GM12878 (cell line): ENCODE results near the gene MTAP. TPM values are rescaled to one million over a fixed set of nuclear protein-coding genes. Genes with fewer than 3 reads are reported as not detected.

Experiments
- ATAC-seq: fragments of 200-7000 bp; cut with Tn5 transposase; 3 replicates; pipeline ENCODE4 v1.9.1; 2020; ENCODE audit warnings: mild to moderate bottlenecking, moderate library complexity
- BruUV-seq: library from RNA; stranded (reverse); fragments of 400-500 nt; replicated peaks from 2 replicates; lab custom pipeline; 2021; lab: Mats Ljungman, UMichigan
- CTCF ChIA-PET: fragments of 300-600 bp; sonication (Branson Sonifier 250); formaldehyde crosslinking; extraction: SDS; loops from one replicate; lab custom pipeline; 2021; ENCODE audit warnings: inconsistent platforms; lab: Yijun Ruan, JAX
- POLR2A ChIA-PET: fragments of 350-600 bp; formaldehyde crosslinking; extraction: SDS; loops from one replicate; lab custom pipeline; 2021; ENCODE audit warnings: inconsistent platforms; lab: Charles Lee
- RAD21 ChIA-PET: fragments of 300-600 bp; sonication (Branson Sonifier 250); formaldehyde crosslinking; loops from one replicate; lab custom pipeline; 2023; ENCODE audit warnings: antibody characterized with exemption; ENCODE audit not compliant: unreplicated experiment; lab: Charles Lee
- SMC1A ChIA-PET: fragments of 300-600 bp; sonication (Branson Sonifier 250); formaldehyde crosslinking; loops from one replicate; lab custom pipeline; 2023; ENCODE audit not compliant: unreplicated experiment, uncharacterized antibody; lab: Charles Lee
- DNase-seq: peaks from one replicate; pipeline ENCODE4 v3.0.0-alpha.2; 2011; ENCODE audit warnings: low read depth, low spot score
- FAIRE-seq: peaks from 3 replicates; lab custom pipeline; 2011; peaks lifted over from hg19 to GRCh38; lab: Jason Lieb, UNC
- H2AFZ ChIP-seq: 2 replicates; pipeline ENCODE4 v1.6.0; 2011; ENCODE audit warnings: low read depth, low read length, control low read depth; ENCODE audit not compliant: control insufficient read depth
- H3K27ac ChIP-seq: 2 replicates; pipeline ENCODE4 v1.5.1; 2011; ENCODE audit warnings: control low read depth; ENCODE audit not compliant: control insufficient read depth, insufficient read depth
- H3K27me3 ChIP-seq, 2 experiments: replicated peaks in 1 of 2; 2 replicates each; pipeline versions ENCODE4 v1.6.0 to v1.6.1; 2011; ENCODE audit warnings: low read length in 1 of 2; ENCODE audit not compliant: control insufficient read depth in 2 of 2, insufficient read depth in 2 of 2
- H3K36me3 ChIP-seq, 2 experiments: 2 replicates each; pipeline ENCODE4 v1.5.1; 2011; ENCODE audit warnings: low read length in 1 of 2; ENCODE audit not compliant: control insufficient read depth in 2 of 2, insufficient read depth in 2 of 2
- H3K4me1 ChIP-seq: 2 replicates; pipeline ENCODE4 v1.6.1; 2011; ENCODE audit warnings: mild to moderate bottlenecking, low read length, moderate library complexity, mixed read lengths; ENCODE audit not compliant: control insufficient read depth, insufficient read depth
- H3K4me2 ChIP-seq: 2 replicates; pipeline ENCODE4 v1.6.0; 2011; ENCODE audit warnings: control low read depth; ENCODE audit not compliant: control insufficient read depth, insufficient read depth
- H3K4me3 ChIP-seq: fragments of 200-600 bp; sonication (generic); 2 replicates; pipeline ENCODE4 v1.5.1; 2016
- H3K79me2 ChIP-seq: 2 replicates; pipeline ENCODE4 v1.6.0; 2011; ENCODE audit warnings: low read length; ENCODE audit not compliant: control insufficient read depth, insufficient read depth
- H3K9ac ChIP-seq: 2 replicates; pipeline ENCODE4 v1.8.0; 2011; ENCODE audit warnings: low read length, control low read depth, mixed read lengths; ENCODE audit not compliant: control insufficient read depth, insufficient read depth
- H3K9me3 ChIP-seq: replicated peaks from 3 replicates; pipeline ENCODE4 v1.5.1; 2011; ENCODE audit warnings: mild to moderate bottlenecking, low read length; ENCODE audit not compliant: control insufficient read depth, insufficient read depth
- H4K20me1 ChIP-seq: 2 replicates; pipeline ENCODE4 v1.6.0; 2011; ENCODE audit not compliant: control insufficient read depth, insufficient read depth
- CBX5 ChIP-seq: sonication (generic); IDR thresholded peaks from 2 replicates; pipeline ENCODE4 v1.6.1; 2016; ENCODE audit warnings: low read depth, moderate library complexity, mild to moderate bottlenecking, inconsistent platforms
- ESRRA ChIP-seq: IDR thresholded peaks from 2 replicates; pipeline ENCODE4 v1.6.1; 2012; ENCODE audit warnings: mild to moderate bottlenecking, low read length, improper control_type of control experiment
- EZH2 ChIP-seq: IDR thresholded peaks from 2 replicates; pipeline ENCODE4 v1.6.1; 2012; ENCODE audit warnings: low read depth, mild to moderate bottlenecking, control low read depth, inconsistent platforms, low read length, borderline replicate concordance; ENCODE audit not compliant: control insufficient read depth
- FOXK2 ChIP-seq: fragments of 450-650 bp; IDR thresholded peaks from 2 replicates; pipeline ENCODE4 v1.6.1; 2017; ENCODE audit warnings: mild to moderate bottlenecking, moderate library complexity
- JUND ChIP-seq: IDR thresholded peaks from 2 replicates; pipeline ENCODE4 v1.6.1; 2012; ENCODE audit warnings: low read depth, mild to moderate bottlenecking, low read length, improper control_type of control experiment, moderate library complexity
- SP1 ChIP-seq: IDR thresholded peaks from one replicate; pipeline ENCODE4 v1.6.1; 2011; ENCODE audit warnings: low read depth, low read length
- SREBF1 ChIP-seq: IDR thresholded peaks from 2 replicates; pipeline ENCODE4 v1.6.1; 2012; ENCODE audit warnings: mild to moderate bottlenecking, low read length
- SREBF2 ChIP-seq: IDR thresholded peaks from 2 replicates; pipeline ENCODE4 v1.6.1; 2012; ENCODE audit warnings: mild to moderate bottlenecking, low read length
- TCF12 ChIP-seq: IDR thresholded peaks from 2 replicates; pipeline ENCODE4 v1.6.1; 2011; ENCODE audit warnings: low read depth, mild to moderate bottlenecking, low read length
- TCF7 ChIP-seq: IDR thresholded peaks from 2 replicates; pipeline ENCODE4 v1.6.1; 2014; ENCODE audit warnings: antibody characterized with exemption, borderline replicate concordance
- YBX1 ChIP-seq: fragments of 450-650 bp; IDR thresholded peaks from 2 replicates; pipeline ENCODE4 v1.6.1; 2016; ENCODE audit warnings: antibody characterized with exemption
- ZBED1 ChIP-seq: IDR thresholded peaks from 2 replicates; pipeline ENCODE4 v1.6.1; 2016; ENCODE audit warnings: borderline replicate concordance
- ZNF217 ChIP-seq: fragments of 450-650 bp; IDR thresholded peaks from 2 replicates; pipeline ENCODE4 v1.6.1; 2017; ENCODE audit warnings: antibody characterized with exemption, mild to moderate bottlenecking
- ZNF24 ChIP-seq: fragments of 450-650 bp; IDR thresholded peaks from 2 replicates; pipeline ENCODE4 v1.6.1; 2017; ENCODE audit warnings: antibody characterized with exemption, mild to moderate bottlenecking
- WGBS: methylation state at CpG from one replicate; pipeline ENCODE4 v1.1.6; 2016; ENCODE audit warnings: low lambda C conversion rate; ENCODE audit not compliant: insufficient replicate concordance, insufficient coverage; ENCODE audit errors: missing lambda C conversion rate; 5-methylcytosine and 5-hydroxymethylcytosine counted together
- in situ Hi-C: fragments of 300-500 bp; cut with MboI; formaldehyde crosslinking; loops from 9 replicates; pipeline ENCODE4 v1.14.3; 2018; ENCODE audit warnings: mixed read lengths
- intact Hi-C: fragments of 100-400 bp; cut with micrococcal nuclease; formaldehyde crosslinking; loops from one replicate; pipeline ENCODE4 v1.14.2; 2022; ENCODE audit not compliant: unreplicated experiment
- polyA plus RNA-seq, 11 experiments: library from polyadenylated mRNA; depleted of rRNA in 4 of 11; unstranded in 6 of 11; stranded (reverse) in 5 of 11; fragments of >200 nt; fragmentation: Nextera tagmentation in 4 of 11; fragmentation: Illumina TruSeq in 1 of 11; extraction: Ambion mirVana in 4 of 11; extraction: Trizol in 1 of 11; gene quantifications; 1 replicate in 1 of 11; 2 replicates in 10 of 11; pipeline versions ENCODE4 v1.2.1 to v1.2.3, GENCODE V29; 2011 to 2016; ENCODE audit warnings: inconsistent platforms in 2 of 11, missing spikeins in 2 of 11, low read depth in 1 of 11
- total RNA-seq, 4 experiments: library from RNA; depleted of rRNA in 3 of 4; stranded (reverse); fragments of >200 nt in 3 of 4; fragmentation: Illumina TruSeq in 1 of 4; extraction: Trizol in 1 of 4; gene quantifications; 2 replicates each; pipeline versions ENCODE4 v1.2.1 to v1.2.3, GENCODE V29; 2013 to 2021
- TF ChIP-seq, protein P1 (sequence below): fragments of 450-650 bp; IDR thresholded peaks from 2 replicates; pipeline ENCODE4 v1.6.1; 2017; ENCODE audit warnings: mild to moderate bottlenecking, moderate library complexity
- TF ChIP-seq, protein P2 (sequence below): fragments of 450-650 bp; IDR thresholded peaks from 2 replicates; pipeline ENCODE4 v1.6.1; 2017; ENCODE audit warnings: borderline replicate concordance

The MTAP gene
- total and polyA plus RNA-seq, 10 of the 15 experiments (the other 5 are each of a cell fraction or from before 2014, with no cell fraction given), result 16.4 to 29.9 (median 22.6) TPM

DNA sequence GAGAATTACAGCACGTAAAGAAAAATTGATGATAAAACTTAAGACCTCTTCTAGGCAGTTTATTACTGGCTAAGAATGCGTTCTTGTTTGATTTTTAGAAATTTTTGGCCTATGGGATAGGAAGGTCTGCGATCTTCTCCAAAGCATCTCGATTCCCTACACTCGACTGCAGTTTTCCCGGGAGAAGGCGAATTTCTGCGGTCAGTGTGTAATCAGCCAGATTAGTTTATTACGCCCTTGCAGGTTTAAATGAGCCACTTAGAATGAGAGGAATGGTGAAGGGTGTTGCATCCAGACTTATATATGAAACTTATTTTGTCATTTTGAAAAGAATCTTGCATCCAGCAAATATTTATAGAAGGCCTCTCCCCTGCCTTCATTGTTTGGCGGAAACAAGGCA lies 1.2 kb downstream of the MTAP start (continued):
- TF ChIP-seq, protein P1, sequence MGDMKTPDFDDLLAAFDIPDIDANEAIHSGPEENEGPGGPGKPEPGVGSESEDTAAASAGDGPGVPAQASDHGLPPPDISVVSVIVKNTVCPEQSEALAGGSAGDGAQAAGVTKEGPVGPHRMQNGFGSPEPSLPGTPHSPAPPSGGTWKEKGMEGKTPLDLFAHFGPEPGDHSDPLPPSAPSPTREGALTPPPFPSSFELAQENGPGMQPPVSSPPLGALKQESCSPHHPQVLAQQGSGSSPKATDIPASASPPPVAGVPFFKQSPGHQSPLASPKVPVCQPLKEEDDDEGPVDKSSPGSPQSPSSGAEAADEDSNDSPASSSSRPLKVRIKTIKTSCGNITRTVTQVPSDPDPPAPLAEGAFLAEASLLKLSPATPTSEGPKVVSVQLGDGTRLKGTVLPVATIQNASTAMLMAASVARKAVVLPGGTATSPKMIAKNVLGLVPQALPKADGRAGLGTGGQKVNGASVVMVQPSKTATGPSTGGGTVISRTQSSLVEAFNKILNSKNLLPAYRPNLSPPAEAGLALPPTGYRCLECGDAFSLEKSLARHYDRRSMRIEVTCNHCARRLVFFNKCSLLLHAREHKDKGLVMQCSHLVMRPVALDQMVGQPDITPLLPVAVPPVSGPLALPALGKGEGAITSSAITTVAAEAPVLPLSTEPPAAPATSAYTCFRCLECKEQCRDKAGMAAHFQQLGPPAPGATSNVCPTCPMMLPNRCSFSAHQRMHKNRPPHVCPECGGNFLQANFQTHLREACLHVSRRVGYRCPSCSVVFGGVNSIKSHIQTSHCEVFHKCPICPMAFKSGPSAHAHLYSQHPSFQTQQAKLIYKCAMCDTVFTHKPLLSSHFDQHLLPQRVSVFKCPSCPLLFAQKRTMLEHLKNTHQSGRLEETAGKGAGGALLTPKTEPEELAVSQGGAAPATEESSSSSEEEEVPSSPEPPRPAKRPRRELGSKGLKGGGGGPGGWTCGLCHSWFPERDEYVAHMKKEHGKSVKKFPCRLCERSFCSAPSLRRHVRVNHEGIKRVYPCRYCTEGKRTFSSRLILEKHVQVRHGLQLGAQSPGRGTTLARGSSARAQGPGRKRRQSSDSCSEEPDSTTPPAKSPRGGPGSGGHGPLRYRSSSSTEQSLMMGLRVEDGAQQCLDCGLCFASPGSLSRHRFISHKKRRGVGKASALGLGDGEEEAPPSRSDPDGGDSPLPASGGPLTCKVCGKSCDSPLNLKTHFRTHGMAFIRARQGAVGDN, result no peak
- no peak for TF ChIP-seq YBX1
- TF ChIP-seq SREBF1, result no peak
- no peak for TF ChIP-seq SREBF2
- TF ChIP-seq, protein P2, sequence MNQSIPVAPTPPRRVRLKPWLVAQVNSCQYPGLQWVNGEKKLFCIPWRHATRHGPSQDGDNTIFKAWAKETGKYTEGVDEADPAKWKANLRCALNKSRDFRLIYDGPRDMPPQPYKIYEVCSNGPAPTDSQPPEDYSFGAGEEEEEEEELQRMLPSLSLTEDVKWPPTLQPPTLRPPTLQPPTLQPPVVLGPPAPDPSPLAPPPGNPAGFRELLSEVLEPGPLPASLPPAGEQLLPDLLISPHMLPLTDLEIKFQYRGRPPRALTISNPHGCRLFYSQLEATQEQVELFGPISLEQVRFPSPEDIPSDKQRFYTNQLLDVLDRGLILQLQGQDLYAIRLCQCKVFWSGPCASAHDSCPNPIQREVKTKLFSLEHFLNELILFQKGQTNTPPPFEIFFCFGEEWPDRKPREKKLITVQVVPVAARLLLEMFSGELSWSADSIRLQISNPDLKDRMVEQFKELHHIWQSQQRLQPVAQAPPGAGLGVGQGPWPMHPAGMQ, result no peak
- TF ChIP-seq ZNF217, result no peak
- TF ChIP-seq ZNF24, result no peak
- no peak for TF ChIP-seq JUND

DNA sequence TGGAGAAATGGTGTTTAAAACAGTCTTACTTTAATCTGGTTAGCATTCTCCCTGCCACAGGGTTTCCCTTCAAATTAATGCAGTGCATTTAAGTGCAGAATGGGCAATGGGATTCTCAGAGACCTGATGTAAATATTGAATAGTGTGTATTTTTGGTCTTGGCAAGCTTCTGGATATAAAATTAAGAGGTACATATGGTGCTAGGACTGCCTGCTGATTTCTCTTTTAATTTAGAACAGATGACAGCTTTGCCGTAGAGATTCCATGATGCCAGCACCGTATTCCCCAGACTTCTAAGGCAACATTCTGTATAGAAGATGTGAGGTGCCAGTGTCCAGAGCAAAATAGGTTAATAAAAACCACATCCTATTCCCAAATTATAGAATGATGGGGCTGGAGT lies 1.9 kb downstream of the MTAP start:
- ATAC-seq (no peak), FAIRE-seq (no peak)
- H3K79me2 ChIP-seq, result peaks cover 41% of the 10 kb centered on the region
- WGBS, result 100% methylated on average over 2 of the region's 2 CpGs
- H3K4me2 ChIP-seq, result peak overlapping the region; percentile 98
- H3K4me1 ChIP-seq, result peaks cover 29% of the 10 kb centered on the region
- TF ChIP-seq CBX5, result no peak
- no peak for TF ChIP-seq SP1
- no peak for TF ChIP-seq ZBED1
- no peak for TF ChIP-seq FOXK2
- no peak for TF ChIP-seq ESRRA
- no peak for TF ChIP-seq EZH2
- no peak for TF ChIP-seq TCF7
- TF ChIP-seq TCF12, result no peak
- TF ChIP-seq, all 136 proteins: peak for 0
- BruUV-seq, result no TSS peak
- in situ Hi-C loops (no loop called here), intact Hi-C loops (no loop called here)
- no peak overlapping the region for H3K27ac ChIP-seq
- DNase-seq, result no peak
- H4K20me1 ChIP-seq, result no peaks in the 10 kb centered on the region; the same call in 1 of the 2 replicates
- no peak overlapping the region for H2AFZ ChIP-seq
- ChIA-PET POLR2A (no interaction called here), SMC1A (interaction anchor here (0.6 to 1.8 kb wide), 5 partner anchors 8 to 478 kb away, joined by 3 to 8 read pairs (median 3); no protein-coding TSS in a partner anchor), CTCF (interaction anchor here (3.3 kb wide), 1 partner anchor 9 kb away, joined by 15 read pairs; no protein-coding TSS in a partner anchor), RAD21 (interaction anchor here (0.6 kb wide), 1 partner anchor 27 kb away, joined by 3 read pairs; no protein-coding TSS in a partner anchor)
- peak overlapping the region; percentile 84 for H3K4me3 ChIP-seq
- peaks cover 0 to 7% of the 10 kb centered on the region in 2 experiments; a peak in 1 of 4 replicates for H3K27me3 ChIP-seq
- H3K36me3 ChIP-seq, result peaks cover 0 to 11% of the 10 kb centered on the region in 2 experiments; a peak in 1 of 4 replicates
- no peaks in the 10 kb centered on the region for H3K9me3 ChIP-seq
- H3K9ac ChIP-seq, result no peak overlapping the region; the same call in 1 of the 2 replicates
